ENCODE measurements around the gene SH3D21.

DNA sequence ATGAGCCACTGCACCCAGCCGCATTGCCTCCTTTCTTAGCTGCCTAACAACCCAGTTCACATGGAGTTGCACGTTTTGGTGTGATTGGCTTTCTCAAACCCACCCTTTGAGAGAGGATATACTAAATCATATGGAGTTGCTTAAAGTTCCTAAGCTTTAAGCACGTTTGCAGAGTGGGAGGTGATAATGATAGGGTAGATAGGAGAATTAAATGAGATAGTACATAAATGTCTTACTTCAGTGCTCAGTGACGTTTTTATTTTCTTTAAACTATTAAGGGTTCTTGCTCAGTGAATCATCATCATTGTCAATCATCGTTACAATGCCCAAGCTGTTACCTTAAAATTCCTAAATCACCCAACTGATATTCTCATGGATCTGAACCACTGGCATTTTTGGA is 2.9 kb upstream of the SH3D21 start:
- TF ChIP-seq, protein P1, sequence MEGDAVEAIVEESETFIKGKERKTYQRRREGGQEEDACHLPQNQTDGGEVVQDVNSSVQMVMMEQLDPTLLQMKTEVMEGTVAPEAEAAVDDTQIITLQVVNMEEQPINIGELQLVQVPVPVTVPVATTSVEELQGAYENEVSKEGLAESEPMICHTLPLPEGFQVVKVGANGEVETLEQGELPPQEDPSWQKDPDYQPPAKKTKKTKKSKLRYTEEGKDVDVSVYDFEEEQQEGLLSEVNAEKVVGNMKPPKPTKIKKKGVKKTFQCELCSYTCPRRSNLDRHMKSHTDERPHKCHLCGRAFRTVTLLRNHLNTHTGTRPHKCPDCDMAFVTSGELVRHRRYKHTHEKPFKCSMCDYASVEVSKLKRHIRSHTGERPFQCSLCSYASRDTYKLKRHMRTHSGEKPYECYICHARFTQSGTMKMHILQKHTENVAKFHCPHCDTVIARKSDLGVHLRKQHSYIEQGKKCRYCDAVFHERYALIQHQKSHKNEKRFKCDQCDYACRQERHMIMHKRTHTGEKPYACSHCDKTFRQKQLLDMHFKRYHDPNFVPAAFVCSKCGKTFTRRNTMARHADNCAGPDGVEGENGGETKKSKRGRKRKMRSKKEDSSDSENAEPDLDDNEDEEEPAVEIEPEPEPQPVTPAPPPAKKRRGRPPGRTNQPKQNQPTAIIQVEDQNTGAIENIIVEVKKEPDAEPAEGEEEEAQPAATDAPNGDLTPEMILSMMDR (conservative IDR thresholded peaks at IDR 0.05; ENCODE audit: low read length), result no peak
- no peak for TF ChIP-seq EZH2phosphoT487 (IDR thresholded peaks at IDR 0.05; ENCODE audit: borderline replicate concordance)
